Mucosa of descending colon (tissue), 3 donors: ENCODE data around the gene RRAS2. TPM values are rescaled to one million over a fixed set of nuclear protein-coding genes. Genes with fewer than 3 reads are reported as not detected.

Experiments used
- ATAC-seq: fragments of 200-7000 bp; cut with Tn5 transposase; one replicate; pipeline ENCODE4 v1.9.1; 2020; ENCODE audit warnings: mild to moderate bottlenecking, moderate library complexity
- DNase-seq, 3 donors: peaks; one replicate each; pipeline ENCODE4 v3.0.0-alpha.2; 2020
- H3K36me3 ChIP-seq: fragments of 200-600 bp; one replicate; pipeline ENCODE4 v1.8.0; 2021; ENCODE audit warnings: low read depth, mild to moderate bottlenecking
- H3K4me1 ChIP-seq: fragments of 200-600 bp; one replicate; pipeline ENCODE4 v1.8.0; 2021; ENCODE audit warnings: low read depth, mild to moderate bottlenecking
- H3K4me3 ChIP-seq: fragments of 200-600 bp; one replicate; pipeline ENCODE4 v1.8.0; 2021; ENCODE audit warnings: mild to moderate bottlenecking
- H3K9me3 ChIP-seq: fragments of 200-600 bp; one replicate; pipeline ENCODE4 v1.8.0; 2021; ENCODE audit warnings: mild to moderate bottlenecking
- intact Hi-C, 2 donors: fragments of 100-400 bp; cut with DNase I in 1 of 2; cut with micrococcal nuclease in 1 of 2; formaldehyde crosslinking; loops; one replicate each; pipeline versions ENCODE4 v1.11.0 to v1.11.1; 2022; cut with DNase I, micrococcal nuclease
- total RNA-seq, 3 donors: library from RNA; stranded (reverse); fragmentation: NEBNext Ultra II Directional in 2 of 3; extraction: Animal tissue kit (Norgen Biotek cat#: 25700) in 2 of 3; gene quantifications; one replicate each; pipeline versions ENCODE4 v1.2.1 to v1.2.4, GENCODE V29; 2021 to 2023
- TF ChIP-seq, protein P1 (sequence below): fragments of 200-600 bp; IDR thresholded peaks from one replicate; pipeline ENCODE4 v1.8.0; 2022; ENCODE audit warnings: antibody characterized with exemption, mild to moderate bottlenecking
- donor health status: DM: no; HTN: no; CAD: no; lungs with moderate emphysema.
- donor health status: DM: no; HTN: no; CAD: no.
- donor health status: DM: no; HTN: yes; CAD: no.

Gene RRAS2
- total RNA-seq, 3 donors from 2014 or later: 23.5 to 43.3 (median 27.6) TPM

DNA sequence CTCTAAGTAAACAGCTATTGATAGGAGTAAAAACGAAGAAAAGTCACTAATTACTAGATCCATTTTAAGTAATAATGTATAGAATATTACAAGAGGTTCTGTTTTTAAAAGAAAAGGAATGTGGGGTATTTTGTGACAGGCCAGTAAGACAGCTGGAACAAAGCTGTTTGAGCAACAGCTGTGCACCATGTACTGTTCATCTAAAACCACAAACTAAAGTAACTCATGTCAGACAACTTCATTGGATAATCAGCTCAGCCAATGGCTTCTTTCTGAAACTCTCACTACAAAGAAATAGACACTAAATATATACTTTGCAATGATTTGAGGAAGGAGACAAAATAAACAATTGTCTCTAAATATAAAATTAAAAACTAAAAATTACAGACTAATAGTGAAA lies 16.1 kb downstream of the RRAS2 start:
- Histone ChIP-seq H3K4me3 (no peak overlapping the region), H3K36me3 (no peaks in the 10 kb centered on the region), H3K9me3 (no peaks in the 10 kb centered on the region), H3K4me1 (no peaks in the 10 kb centered on the region)
- TF ChIP-seq, protein P1, sequence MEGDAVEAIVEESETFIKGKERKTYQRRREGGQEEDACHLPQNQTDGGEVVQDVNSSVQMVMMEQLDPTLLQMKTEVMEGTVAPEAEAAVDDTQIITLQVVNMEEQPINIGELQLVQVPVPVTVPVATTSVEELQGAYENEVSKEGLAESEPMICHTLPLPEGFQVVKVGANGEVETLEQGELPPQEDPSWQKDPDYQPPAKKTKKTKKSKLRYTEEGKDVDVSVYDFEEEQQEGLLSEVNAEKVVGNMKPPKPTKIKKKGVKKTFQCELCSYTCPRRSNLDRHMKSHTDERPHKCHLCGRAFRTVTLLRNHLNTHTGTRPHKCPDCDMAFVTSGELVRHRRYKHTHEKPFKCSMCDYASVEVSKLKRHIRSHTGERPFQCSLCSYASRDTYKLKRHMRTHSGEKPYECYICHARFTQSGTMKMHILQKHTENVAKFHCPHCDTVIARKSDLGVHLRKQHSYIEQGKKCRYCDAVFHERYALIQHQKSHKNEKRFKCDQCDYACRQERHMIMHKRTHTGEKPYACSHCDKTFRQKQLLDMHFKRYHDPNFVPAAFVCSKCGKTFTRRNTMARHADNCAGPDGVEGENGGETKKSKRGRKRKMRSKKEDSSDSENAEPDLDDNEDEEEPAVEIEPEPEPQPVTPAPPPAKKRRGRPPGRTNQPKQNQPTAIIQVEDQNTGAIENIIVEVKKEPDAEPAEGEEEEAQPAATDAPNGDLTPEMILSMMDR: no peak
- ATAC-seq (no peak), DNase-seq (no peak)
- intact Hi-C loops: no loop called here

DNA sequence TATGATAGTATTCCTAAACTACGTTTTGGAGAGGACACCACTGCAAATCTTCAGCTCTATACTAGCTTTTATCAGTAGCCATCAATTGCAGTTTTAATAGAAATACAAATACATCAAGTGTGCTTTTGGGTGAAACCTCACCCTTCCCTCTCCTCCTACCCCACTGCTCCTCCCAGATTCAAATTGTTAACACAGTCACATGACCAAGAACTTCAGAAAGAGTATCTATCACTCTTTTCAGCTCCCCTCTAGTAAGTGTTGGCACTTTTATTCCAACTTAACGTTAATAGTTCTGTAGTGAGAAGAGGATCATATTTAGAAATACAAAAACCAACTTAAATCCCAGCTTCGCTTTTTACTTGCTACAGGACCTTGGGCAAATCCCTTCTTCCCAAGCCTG lies 17.0 kb downstream of the RRAS2 start:
- no peaks in the 10 kb centered on the region for H3K9me3 ChIP-seq
- H3K36me3 ChIP-seq: no peaks in the 10 kb centered on the region
- TF ChIP-seq, protein P1: no peak
- DNase-seq: no peak
- no peak overlapping the region for H3K4me3 ChIP-seq
- H3K4me1 ChIP-seq: no peaks in the 10 kb centered on the region
- intact Hi-C loops: no loop called here
- ATAC-seq: no peak

DNA sequence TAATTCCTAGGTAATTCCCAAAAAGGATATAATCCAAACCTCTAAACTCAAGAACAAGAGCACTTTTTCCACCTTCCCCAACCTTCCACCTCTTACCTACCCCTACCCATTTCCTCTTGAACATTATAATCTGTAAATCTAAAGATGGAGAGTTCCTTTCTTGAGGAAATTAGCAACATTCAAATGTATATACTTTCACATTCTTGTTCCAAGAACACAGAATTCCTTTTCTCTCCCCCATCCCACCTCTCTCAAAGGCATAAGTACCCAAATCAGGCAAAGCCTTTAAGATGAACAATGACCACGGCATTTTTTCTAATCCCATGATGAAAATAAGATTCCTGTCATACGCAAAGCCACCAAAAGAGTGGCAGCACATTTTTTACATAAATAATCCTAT lies 18.3 kb downstream of the RRAS2 start:
- Histone ChIP-seq H3K4me3 (no peak overlapping the region), H3K4me1 (no peaks in the 10 kb centered on the region), H3K9me3 (no peaks in the 10 kb centered on the region), H3K36me3 (no peaks in the 10 kb centered on the region)
- ATAC-seq: no peak
- DNase-seq: no peak
- intact Hi-C loops: no loop called here
- TF ChIP-seq, protein P1: no peak

DNA sequence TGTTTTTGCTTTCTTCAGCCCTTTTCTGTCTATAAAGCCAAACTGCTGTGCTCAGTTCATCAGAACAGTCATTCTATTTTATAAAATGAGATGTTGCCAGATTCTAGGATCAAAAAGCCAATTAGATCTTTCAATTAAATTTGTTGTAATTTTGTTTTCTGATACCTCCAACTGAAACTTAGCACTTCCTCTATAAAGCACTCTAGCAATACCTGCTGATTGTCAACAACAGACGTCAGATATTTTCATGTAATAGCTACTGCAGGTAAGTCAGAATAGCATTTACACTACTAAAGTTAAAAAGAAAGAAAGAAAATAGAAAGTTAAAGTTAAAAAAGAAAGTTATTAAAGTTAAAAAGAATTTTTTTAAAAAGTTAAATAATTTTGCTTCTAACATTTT lies 19.6 kb downstream of the RRAS2 start:
- TF ChIP-seq, protein P1: no peak
- Histone ChIP-seq H3K36me3 (no peaks in the 10 kb centered on the region), H3K9me3 (no peaks in the 10 kb centered on the region), H3K4me1 (no peaks in the 10 kb centered on the region), H3K4me3 (no peak overlapping the region)
- intact Hi-C loops: no loop called here
- ATAC-seq (no peak), DNase-seq (no peak)

DNA sequence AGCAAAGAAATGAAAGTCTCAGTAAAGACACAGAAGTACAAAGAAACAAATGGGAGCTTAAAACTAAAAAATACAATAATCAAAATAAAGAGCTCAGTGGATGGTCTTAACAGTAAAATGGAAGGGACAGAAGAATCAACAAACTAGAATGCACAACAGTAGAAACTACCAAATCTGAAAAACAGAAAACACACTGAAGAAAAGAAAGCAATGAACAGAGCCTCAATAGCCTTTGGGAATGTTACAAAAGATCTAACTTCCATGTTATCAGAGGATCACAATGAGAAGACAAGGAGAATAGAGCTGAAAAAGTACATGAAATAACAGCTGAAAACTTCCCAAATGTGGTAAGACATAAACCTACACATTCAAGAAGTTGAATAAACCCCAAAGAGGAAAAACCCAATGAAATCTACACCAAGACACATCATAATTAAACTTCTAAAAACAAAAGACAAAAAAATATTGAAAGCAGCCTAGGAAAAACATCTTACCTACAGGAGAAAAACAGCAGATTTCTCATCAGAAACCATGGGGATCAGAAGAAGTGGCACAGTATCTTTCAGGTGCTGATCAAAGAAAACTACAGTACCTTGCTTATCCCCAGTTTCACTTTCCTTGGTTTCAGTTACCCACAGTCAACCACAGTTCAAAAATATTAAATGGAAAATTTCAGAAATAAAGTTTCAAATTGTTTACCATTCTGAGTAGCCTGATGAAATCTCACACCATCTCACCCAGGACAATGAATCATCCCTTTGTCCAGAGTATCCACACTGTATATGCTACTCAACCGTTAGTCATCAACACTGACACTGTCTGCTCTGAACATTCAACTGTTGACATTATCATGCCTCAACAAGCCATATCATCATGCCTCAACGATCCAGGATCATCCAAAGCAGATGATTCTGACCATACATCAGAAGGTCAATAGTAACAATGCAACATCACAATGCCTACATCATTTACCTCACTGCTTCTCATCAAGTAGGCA lies 22.2 kb downstream of the RRAS2 start:
- DNase-seq (no peak), ATAC-seq (peak; percentile 73)
- Histone ChIP-seq H3K4me3 (no peak overlapping the region), H3K36me3 (no peaks in the 10 kb centered on the region), H3K9me3 (no peaks in the 10 kb centered on the region), H3K4me1 (no peaks in the 10 kb centered on the region)
- TF ChIP-seq, protein P1: no peak
- intact Hi-C loops: no loop called here
